GM06990 (cell line): Measurements from ENCODE around the gene TTR.

Source experiments
- DNase-seq: peaks from one replicate; pipeline ENCODE4 v3.0.0-alpha.2; 2011; ENCODE audit not compliant: insufficient read length; ENCODE audit errors: extremely low read depth
- H3K27me3 ChIP-seq: replicated peaks from 2 replicates; pipeline ENCODE4 v1.6.0; 2011; ENCODE audit warnings: low read length; ENCODE audit not compliant: control insufficient read depth, insufficient read depth
- H3K36me3 ChIP-seq: 2 replicates; pipeline ENCODE4 v1.5.1; 2011; ENCODE audit warnings: low read length; ENCODE audit not compliant: control insufficient read depth, insufficient read depth
- H3K4me3 ChIP-seq: replicated peaks from 2 replicates; pipeline ENCODE4 v1.5.1; 2011; ENCODE audit warnings: low read depth, mild to moderate bottlenecking, control low read depth, low read length
- TF ChIP-seq, protein P1 (sequence below): IDR thresholded peaks from 2 replicates; pipeline ENCODE4 v1.5.1; 2011; ENCODE audit warnings: low read length, control low read depth, mild to moderate bottlenecking, inconsistent platforms; ENCODE audit not compliant: insufficient read depth, poor library complexity, severe bottlenecking

Gene TTR

GRCh38 chr18:31565345-31565744 is 26.3 kb upstream of the TTR start:
- TF ChIP-seq, protein P1, sequence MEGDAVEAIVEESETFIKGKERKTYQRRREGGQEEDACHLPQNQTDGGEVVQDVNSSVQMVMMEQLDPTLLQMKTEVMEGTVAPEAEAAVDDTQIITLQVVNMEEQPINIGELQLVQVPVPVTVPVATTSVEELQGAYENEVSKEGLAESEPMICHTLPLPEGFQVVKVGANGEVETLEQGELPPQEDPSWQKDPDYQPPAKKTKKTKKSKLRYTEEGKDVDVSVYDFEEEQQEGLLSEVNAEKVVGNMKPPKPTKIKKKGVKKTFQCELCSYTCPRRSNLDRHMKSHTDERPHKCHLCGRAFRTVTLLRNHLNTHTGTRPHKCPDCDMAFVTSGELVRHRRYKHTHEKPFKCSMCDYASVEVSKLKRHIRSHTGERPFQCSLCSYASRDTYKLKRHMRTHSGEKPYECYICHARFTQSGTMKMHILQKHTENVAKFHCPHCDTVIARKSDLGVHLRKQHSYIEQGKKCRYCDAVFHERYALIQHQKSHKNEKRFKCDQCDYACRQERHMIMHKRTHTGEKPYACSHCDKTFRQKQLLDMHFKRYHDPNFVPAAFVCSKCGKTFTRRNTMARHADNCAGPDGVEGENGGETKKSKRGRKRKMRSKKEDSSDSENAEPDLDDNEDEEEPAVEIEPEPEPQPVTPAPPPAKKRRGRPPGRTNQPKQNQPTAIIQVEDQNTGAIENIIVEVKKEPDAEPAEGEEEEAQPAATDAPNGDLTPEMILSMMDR = no peak

DNA sequence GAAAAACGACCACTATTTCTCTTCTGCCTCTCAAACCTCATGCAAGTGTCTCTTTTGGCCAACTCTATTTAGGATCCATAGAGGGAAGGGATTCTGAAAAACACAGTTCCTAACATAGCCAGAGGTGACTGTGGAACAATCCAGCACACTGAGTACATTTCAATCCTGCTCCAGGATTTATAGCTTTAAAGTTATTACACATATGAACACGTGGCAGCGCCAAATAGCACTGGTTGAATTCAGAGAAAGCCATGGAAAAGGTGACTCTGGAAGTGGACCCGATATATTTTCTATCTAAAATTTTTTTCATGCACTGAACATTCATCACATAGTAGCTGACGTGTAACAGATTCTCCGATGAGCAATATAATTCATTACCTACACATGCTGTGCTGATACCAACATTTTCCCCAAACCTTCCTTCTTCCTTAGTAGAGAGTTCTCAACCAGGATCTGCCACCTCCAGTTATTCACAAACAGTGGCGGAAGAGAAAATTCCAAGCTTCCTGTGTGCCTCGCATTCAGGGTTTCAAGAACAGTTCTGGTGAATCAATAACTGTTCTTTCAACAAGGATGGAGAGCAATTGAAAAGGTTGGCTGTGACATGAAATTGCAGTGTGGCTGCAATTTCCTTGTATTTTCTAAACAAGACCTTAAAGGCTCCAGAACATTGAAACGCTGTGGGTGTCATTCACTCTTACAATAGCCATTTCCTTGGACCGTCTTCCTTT is 25.7 kb upstream of the TTR start:
- no peak for DNase-seq
- TF ChIP-seq, protein P1 = no peak
- H3K27me3 ChIP-seq = no peaks in the 10 kb centered on the region; the same call in 1 of the 2 replicates
- no peaks in the 10 kb centered on the region for H3K36me3 ChIP-seq
- no peak overlapping the region for H3K4me3 ChIP-seq

More at GRCh38 chr18:31565345-31565744, 26.3 kb upstream of the TTR start:
- no peaks in the 10 kb centered on the region for H3K36me3 ChIP-seq
- DNase-seq = no peak
- no peak overlapping the region for H3K4me3 ChIP-seq
- H3K27me3 ChIP-seq = no peaks in the 10 kb centered on the region; the same call in 1 of the 2 replicates

DNA sequence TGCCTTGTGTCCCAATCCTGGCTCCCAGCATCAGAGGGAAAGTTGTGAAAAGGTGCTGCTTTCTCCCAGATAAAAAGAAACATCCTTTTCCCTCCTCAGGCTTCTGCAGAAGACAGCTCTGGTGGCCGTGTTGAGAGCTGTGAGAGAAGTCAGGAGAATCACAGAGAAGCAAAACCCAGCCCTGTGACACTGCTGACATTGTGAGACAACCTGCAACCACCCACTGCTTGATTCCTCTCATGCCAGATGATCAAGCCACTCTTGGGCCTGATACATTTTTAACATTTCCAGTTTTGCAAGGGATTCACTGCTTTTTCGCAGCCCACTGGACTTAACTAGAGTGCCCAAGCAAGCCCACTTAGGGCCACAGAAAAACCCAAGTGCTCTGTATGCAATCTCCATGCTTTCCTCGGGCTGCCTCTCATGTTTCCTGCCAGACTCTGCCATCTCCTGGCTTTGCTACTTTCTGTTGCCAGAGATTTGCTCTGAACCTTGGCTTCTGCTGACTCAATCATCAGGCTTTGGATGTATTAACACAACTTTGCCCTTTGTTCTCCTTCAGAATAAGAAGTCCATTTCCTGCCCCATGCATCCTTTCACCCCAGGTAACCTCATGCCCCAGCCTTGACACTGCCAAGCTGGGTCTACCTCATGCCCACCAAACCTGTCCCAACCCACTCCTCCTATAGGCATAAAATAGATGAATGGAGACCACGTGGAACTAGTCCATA is 24.9 kb upstream of the TTR start:
- Histone ChIP-seq H3K4me3 (no peak overlapping the region), H3K36me3 (no peaks in the 10 kb centered on the region), H3K27me3 (no peaks in the 10 kb centered on the region; the same call in 1 of the 2 replicates)
- no peak for DNase-seq
- TF ChIP-seq, protein P1 = no peak

GRCh38 chr18:31572368-31572767 is 19.3 kb upstream of the TTR start:
- no peak for DNase-seq
- Histone ChIP-seq H3K27me3 (no peaks in the 10 kb centered on the region), H3K36me3 (no peaks in the 10 kb centered on the region), H3K4me3 (no peak overlapping the region)
- TF ChIP-seq, protein P1 = no peak

- DNase-seq = no peak
- TF ChIP-seq, protein P1 = no peak
- Histone ChIP-seq H3K27me3 (no peaks in the 10 kb centered on the region), H3K4me3 (no peak overlapping the region), H3K36me3 (no peaks in the 10 kb centered on the region)
Observed at GRCh38 chr18:31573051-31573450, 18.6 kb upstream of the TTR start.
